K562 (cell line): Measurements from ENCODE around the gene NEUROD4. TPM values are rescaled to one million over a fixed set of nuclear protein-coding genes. Genes with fewer than 3 reads are reported as not detected.

Experiments used
- ATAC-seq: fragments of 200-7000 bp; cut with Tn5 transposase; 3 replicates; pipeline ENCODE4 v1.9.1; 2020; ENCODE audit warnings: moderate library complexity
- BruUV-seq: library from RNA; stranded (reverse); fragments of 400-500 nt; replicated peaks from 2 replicates; lab custom pipeline; 2021; lab: Mats Ljungman, UMichigan
- CTCF ChIA-PET: fragments of 300-600 bp; formaldehyde crosslinking; extraction: SDS; loops from one replicate; lab custom pipeline; 2021; ENCODE audit warnings: low intra/inter-chr PET ratio; lab: Yijun Ruan, JAX
- POLR2A ChIA-PET: fragments of 300-600, 350-650 bp; sonication (Branson Sonifier 250); formaldehyde crosslinking; extraction: SDS; loops from one replicate; lab custom pipeline; 2021; ENCODE audit warnings: antibody characterized with exemption, inconsistent platforms; lab: Yijun Ruan, JAX
- DNase-seq, 4 experiments: peaks; one replicate each; pipeline versions ENCODE4 v3.0.0 to v3.0.0-alpha.2; 2011 to 2018; ENCODE audit warnings: low spot score in 3 of 4, mixed read lengths in 3 of 4; ENCODE audit errors: extremely low read depth in 1 of 4
- FAIRE-seq: peaks from 2 replicates; lab custom pipeline; 2011; peaks lifted over from hg19 to GRCh38; lab: Jason Lieb, UNC
- H2AFZ ChIP-seq: 2 replicates; pipeline ENCODE4 v1.6.0; 2011; ENCODE audit warnings: low read depth, low read length, control low read depth, inconsistent platforms
- H3K27ac ChIP-seq: fragments of 200-600 bp; 3 replicates; pipeline ENCODE4 v1.8.0; 2011; ENCODE audit warnings: low read depth, mild to moderate bottlenecking, control low read depth, inconsistent platforms, low read length, moderate library complexity, mixed read lengths; ENCODE audit errors: extremely low read depth
- H3K27me3 ChIP-seq, 2 experiments: fragments of 300-600 bp in 1 of 2; 2 replicates in 1 of 2; 3 replicates in 1 of 2; pipeline versions ENCODE4 v1.6.0 to v1.8.0; 2011; ENCODE audit warnings: inconsistent platforms in 2 of 2, low read length in 2 of 2, mild to moderate bottlenecking in 1 of 2, mixed read lengths in 1 of 2, moderate library complexity in 1 of 2; ENCODE audit not compliant: control insufficient read depth in 2 of 2, insufficient read depth in 2 of 2
- H3K36me3 ChIP-seq: fragments of 300-600 bp; 3 replicates; pipeline ENCODE4 v1.8.0; 2011; ENCODE audit warnings: mild to moderate bottlenecking, low read length, inconsistent platforms; ENCODE audit not compliant: control insufficient read depth, insufficient read depth
- H3K4me1 ChIP-seq, 2 experiments: fragments of 200-600 bp in 1 of 2; replicated peaks in 1 of 2; 2 replicates in 1 of 2; 3 replicates in 1 of 2; pipeline versions ENCODE4 v1.5.1 to v1.8.0; 2011; ENCODE audit warnings: inconsistent platforms in 2 of 2, low read length in 2 of 2, mild to moderate bottlenecking in 1 of 2, mixed read lengths in 1 of 2, moderate library complexity in 1 of 2; ENCODE audit not compliant: control insufficient read depth in 2 of 2, insufficient read depth in 2 of 2
- H3K4me2 ChIP-seq: 2 replicates; pipeline ENCODE4 v1.6.1; 2011; ENCODE audit warnings: low read length, control low read depth, inconsistent platforms, mixed read lengths; ENCODE audit not compliant: insufficient read depth
- H3K4me3 ChIP-seq: fragments of 200-600 bp; sonication (generic), shearing (Covaris generic); 2 replicates; pipeline ENCODE4 v1.5.1; 2016; ENCODE audit warnings: control low read depth, inconsistent platforms
- H3K79me2 ChIP-seq: fragments of 200-600 bp; 3 replicates; pipeline ENCODE4 v1.8.0; 2011; ENCODE audit warnings: low read length, inconsistent platforms; ENCODE audit not compliant: control insufficient read depth, insufficient read depth
- H3K9ac ChIP-seq, 2 experiments: 2 replicates each; pipeline versions ENCODE4 v1.6.0 to v1.6.1; 2011; ENCODE audit warnings: low read depth in 2 of 2, low read length in 2 of 2, control low read depth in 1 of 2, inconsistent platforms in 1 of 2, mild to moderate bottlenecking in 1 of 2, mixed read lengths in 1 of 2; ENCODE audit not compliant: insufficient read depth in 1 of 2
- H3K9me1 ChIP-seq: one replicate; pipeline ENCODE4 v1.6.0; 2011; ENCODE audit warnings: inconsistent platforms, mild to moderate bottlenecking, low read length, moderate library complexity; ENCODE audit not compliant: control insufficient read depth, insufficient read depth
- H3K9me3 ChIP-seq: replicated peaks from 2 replicates; pipeline ENCODE4 v1.5.1; 2011; ENCODE audit warnings: low read depth, low read length, inconsistent platforms; ENCODE audit not compliant: control insufficient read depth, insufficient read depth
- H4K20me1 ChIP-seq: replicated peaks from 2 replicates; pipeline ENCODE4 v1.6.1; 2011; ENCODE audit warnings: low read length, inconsistent platforms, mixed read lengths; ENCODE audit not compliant: control insufficient read depth, insufficient read depth
- ARHGAP35 ChIP-seq: fragments of 450-650 bp; IDR thresholded peaks from 2 replicates; pipeline ENCODE4 v1.6.1; 2018; ENCODE audit not compliant: partially characterized antibody
- C11orf30 ChIP-seq: fragments of 450-650 bp; IDR thresholded peaks from 2 replicates; pipeline ENCODE4 v1.6.1; 2016; ENCODE audit warnings: low read depth, mild to moderate bottlenecking
- COPS2 ChIP-seq: fragments of 450-650 bp; conservative IDR thresholded peaks from 2 replicates; pipeline ENCODE4 v1.6.1; 2016; ENCODE audit warnings: mild to moderate bottlenecking, moderate library complexity
- DIDO1 ChIP-seq: fragments of 450-650 bp; IDR thresholded peaks from 2 replicates; pipeline ENCODE4 v1.6.1; 2016; ENCODE audit warnings: low read depth, missing biosample characterization, missing genetic modification characterization
- ESRRA ChIP-seq: fragments of 450-650 bp; IDR thresholded peaks from 2 replicates; pipeline ENCODE4 v1.6.1; 2014; ENCODE audit warnings: low read depth, mild to moderate bottlenecking, moderate library complexity, borderline replicate concordance
- FOXJ2 ChIP-seq: fragments of 200-800 bp; sonication (Bioruptor generic); IDR thresholded peaks from 2 replicates; pipeline ENCODE4 v1.6.1; 2016; ENCODE audit warnings: missing genetic modification characterization, missing compliant biosample characterization
- HDAC6 ChIP-seq: IDR thresholded peaks from 2 replicates; pipeline ENCODE4 v1.6.1; 2012; ENCODE audit warnings: low read depth, mild to moderate bottlenecking, control low read depth, inconsistent platforms, low read length, moderate library complexity
- HOXB6 ChIP-seq: fragments of 250-450 bp; sonication (Bioruptor Pico); IDR thresholded peaks from 2 replicates; pipeline ENCODE4 v1.5.1; 2022; ENCODE audit warnings: mild to moderate bottlenecking, borderline replicate concordance
- KLF6 ChIP-seq: fragments of 250-450 bp; sonication (Bioruptor Pico); IDR thresholded peaks from 2 replicates; pipeline ENCODE4 v1.4.0; 2020; ENCODE audit warnings: mild to moderate bottlenecking, moderate library complexity, borderline replicate concordance
- MAFG ChIP-seq: fragments of 450-650 bp; conservative IDR thresholded peaks from 2 replicates; pipeline ENCODE4 v1.6.1; 2016; ENCODE audit warnings: missing genetic modification characterization, missing compliant biosample characterization
- MIER1 ChIP-seq: fragments of 450-650 bp; IDR thresholded peaks from 2 replicates; pipeline ENCODE4 v1.6.1; 2016; ENCODE audit warnings: antibody characterized with exemption, mild to moderate bottlenecking, low read depth
- NELFE ChIP-seq: IDR thresholded peaks from 2 replicates; pipeline ENCODE4 v1.6.1; 2011; ENCODE audit warnings: mild to moderate bottlenecking; ENCODE audit not compliant: insufficient read depth, insufficient read length
- NFE2 ChIP-seq: IDR thresholded peaks from 2 replicates; pipeline ENCODE4 v1.6.1; 2014; ENCODE audit warnings: antibody characterized with exemption, low read depth
- TCF7 ChIP-seq: sonication (generic); IDR thresholded peaks from 2 replicates; pipeline ENCODE4 v1.6.1; 2016; ENCODE audit warnings: antibody characterized with exemption, borderline replicate concordance
- YY1 ChIP-seq, 3 experiments: IDR thresholded peaks; 2 replicates each; pipeline ENCODE4 v1.6.1; 2011; ENCODE audit warnings: low read length in 2 of 3, mild to moderate bottlenecking in 2 of 3, moderate library complexity in 2 of 3, borderline replicate concordance in 1 of 3, control low read depth in 1 of 3, low read depth in 1 of 3; ENCODE audit not compliant: insufficient read depth in 3 of 3, insufficient replicate concordance in 2 of 3, control insufficient read depth in 1 of 3, insufficient read length in 1 of 3; ENCODE audit errors: extremely low read depth in 1 of 3
- ZNF12 ChIP-seq: sonication (generic); formaldehyde crosslinking; IDR thresholded peaks from 2 replicates; pipeline ENCODE4 v1.4.0; 2020; ENCODE audit warnings: mild to moderate bottlenecking, missing genetic modification reagents
- ZNF174 ChIP-seq: fragments of 250-450 bp; sonication (Bioruptor Pico); IDR thresholded peaks from 2 replicates; pipeline ENCODE4 v1.4.0; 2020; ENCODE audit warnings: mild to moderate bottlenecking
- ZNF316 ChIP-seq: fragments of 450-650 bp; IDR thresholded peaks from 2 replicates; pipeline ENCODE4 v1.6.1; 2016
- ZNF780A ChIP-seq: fragments of 250-450 bp; sonication (Bioruptor Pico); IDR thresholded peaks from 2 replicates; pipeline ENCODE4 v1.5.0; 2021; ENCODE audit warnings: mild to moderate bottlenecking
- ZNF785 ChIP-seq: fragments of 250-450 bp; sonication (Bioruptor Pico); IDR thresholded peaks from 2 replicates; pipeline ENCODE4 v1.4.0; 2020; ENCODE audit warnings: mild to moderate bottlenecking
- WGBS: fragments of 100-300 bp; shearing (Covaris generic); methylation state at CpG from one replicate; pipeline ENCODE4 v1.1.6; 2016; ENCODE audit warnings: low coverage, mixed read lengths; ENCODE audit not compliant: insufficient coverage; ENCODE audit errors: missing lambda C conversion rate; 5-methylcytosine and 5-hydroxymethylcytosine counted together
- in situ Hi-C: fragments of 300-500 bp; cut with MboI; formaldehyde crosslinking; loops from 4 replicates; pipeline ENCODE4 v1.15.0; 2018; ENCODE audit warnings: inconsistent platforms, mixed read lengths
- intact Hi-C: fragments of 100-400 bp; cut with micrococcal nuclease; formaldehyde crosslinking; loops from 2 replicates; pipeline ENCODE4 v1.14.2; 2022
- polyA plus RNA-seq, 8 experiments: library from polyadenylated mRNA; depleted of rRNA in 4 of 8; stranded (reverse) in 5 of 8; unstranded in 3 of 8; fragments of >200 nt; fragmentation: Nextera tagmentation in 2 of 8; fragmentation: Illumina TruSeq in 1 of 8; extraction: Ambion mirVana in 2 of 8; extraction: Trizol in 1 of 8; gene quantifications; 2 replicates each; pipeline versions ENCODE4 v1.2.1 to v1.2.3, GENCODE V29; 2011 to 2014; ENCODE audit warnings: inconsistent platforms in 1 of 8, missing spikeins in 1 of 8
- total RNA-seq, 7 experiments: library from RNA; depleted of rRNA in 6 of 7; stranded (reverse); fragments of >200 nt in 6 of 7; fragmentation: Illumina TruSeq in 2 of 7; extraction: Trizol in 2 of 7; gene quantifications; 2 replicates each; pipeline versions ENCODE4 v1.2.1 to v1.2.3, GENCODE V29; 2011 to 2021; ENCODE audit warnings: low replicate concordance in 1 of 7
- TF ChIP-seq, protein P1 (sequence below): fragments of 250-450 bp; sonication (Bioruptor Pico); IDR thresholded peaks from 2 replicates; pipeline ENCODE4 v1.8.0; 2021; ENCODE audit warnings: moderate library complexity, mild to moderate bottlenecking, inconsistent platforms
- TF ChIP-seq, protein P2 (sequence below): sonication (generic); formaldehyde crosslinking; IDR thresholded peaks from 2 replicates; pipeline ENCODE4 v1.8.0; 2022; ENCODE audit warnings: missing genetic modification reagents, mild to moderate bottlenecking, borderline replicate concordance
- TF ChIP-seq, protein P3 (sequence below): fragments of 450-650 bp; conservative IDR thresholded peaks from 2 replicates; pipeline ENCODE4 v1.6.1; 2016; ENCODE audit warnings: missing genetic modification characterization, low read depth, mild to moderate bottlenecking, missing compliant biosample characterization, moderate library complexity

The NEUROD4 gene
- total and polyA plus RNA-seq, 9 of the 15 experiments (the other 6 are each of a cell fraction or from before 2014, with no cell fraction given), result not detected

DNA sequence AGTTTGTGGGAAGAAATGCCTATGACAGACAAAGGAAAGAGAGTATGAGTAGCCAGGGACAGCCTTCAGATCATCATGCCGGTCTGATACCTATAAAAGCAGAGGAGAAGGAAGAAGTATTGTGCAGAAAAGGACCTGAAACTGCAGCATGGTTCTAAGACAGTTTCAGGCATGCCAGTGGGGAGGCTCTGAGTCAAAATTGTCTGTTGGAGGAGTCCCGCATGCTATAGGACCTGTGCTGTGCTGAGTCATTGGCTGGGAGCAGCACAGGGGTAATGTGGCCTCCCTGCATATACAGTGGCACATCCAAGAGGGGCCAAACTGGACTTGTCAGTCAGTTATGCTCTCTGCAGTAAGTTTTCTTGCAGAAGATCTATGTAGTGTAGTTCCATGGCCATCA is 40.7 kb downstream of the NEUROD4 start:
- Histone ChIP-seq H3K36me3 (no peaks in the 10 kb centered on the region), H3K27ac (no peak overlapping the region; the same call in 2 of the 3 replicates), H3K9me1 (no peaks in the 10 kb centered on the region), H3K27me3 (0 out of 5 replicates have a peak, but pooled peaks cover under 1 to 2% of the 10 kb centered on the region in 2 experiments), H3K4me1 (peaks cover 0 to 9% of the 10 kb centered on the region in 2 experiments; a peak in 2 of 5 replicates), H3K9ac (no peak overlapping the region), H4K20me1 (no peaks in the 10 kb centered on the region), H3K79me2 (no peaks in the 10 kb centered on the region), H3K9me3 (no peaks in the 10 kb centered on the region), H3K4me3 (no peak overlapping the region), H2AFZ (peak overlapping the region; percentile 69), H3K4me2 (peak overlapping the region; percentile 30; the same call in 1 of the 2 replicates)
- POLR2A ChIA-PET, result no interaction called here
- no TSS peak for BruUV-seq
- intact Hi-C loops, result no loop called here
- peak; percentile 51 for FAIRE-seq
- CTCF ChIA-PET, result no interaction called here
- in situ Hi-C loops, result loop anchor here (5.0 to 10.0 kb wide), 2 partner anchors 68 to 316 kb away; no protein-coding TSS in a partner anchor
- ATAC-seq, result peak; percentile 90
- 0% methylated on average over 2 of the region's 2 CpGs for WGBS
- DNase-seq, result peak; percentile 12 to 57 (median 38)
- no peak for TF ChIP-seq FOXJ2 (tag)
- no peak for TF ChIP-seq COPS2
- TF ChIP-seq ZNF174 (CRISPR knock-in tag), result no peak
- TF ChIP-seq KLF6 (CRISPR knock-in tag), result no peak
- TF ChIP-seq HDAC6, result no peak
- TF ChIP-seq ZNF12, result no peak
- TF ChIP-seq, protein P1, sequence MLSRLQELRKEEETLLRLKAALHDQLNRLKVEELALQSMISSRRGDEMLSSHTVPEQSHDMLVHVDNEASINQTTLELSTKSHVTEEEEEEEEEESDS, result no peak
- TF ChIP-seq YY1 (IDR thresholded peaks at IDR 0.05; ENCODE audit: borderline replicate concordance in 1 of 3, control insufficient read depth in 1 of 3, extremely low read depth in 1 of 3, insufficient read depth in 3 of 3, insufficient read length in 1 of 3, insufficient replicate concordance in 2 of 3, low read depth in 1 of 3, low read length in 2 of 3), result no peak
- no peak for TF ChIP-seq DIDO1 (tag)
- no peak for TF ChIP-seq HOXB6 (CRISPR knock-in tag)
- no peak for TF ChIP-seq TCF7
- peak; percentile 79 for TF ChIP-seq MAFG
- TF ChIP-seq MIER1, result no peak
- peak; percentile 57; the same call in 1 of the 2 replicates for TF ChIP-seq ZNF316
- TF ChIP-seq NELFE, result no peak
- TF ChIP-seq, protein P2, sequence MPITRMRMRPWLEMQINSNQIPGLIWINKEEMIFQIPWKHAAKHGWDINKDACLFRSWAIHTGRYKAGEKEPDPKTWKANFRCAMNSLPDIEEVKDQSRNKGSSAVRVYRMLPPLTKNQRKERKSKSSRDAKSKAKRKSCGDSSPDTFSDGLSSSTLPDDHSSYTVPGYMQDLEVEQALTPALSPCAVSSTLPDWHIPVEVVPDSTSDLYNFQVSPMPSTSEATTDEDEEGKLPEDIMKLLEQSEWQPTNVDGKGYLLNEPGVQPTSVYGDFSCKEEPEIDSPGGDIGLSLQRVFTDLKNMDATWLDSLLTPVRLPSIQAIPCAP (CRISPR knock-in tag), result no peak
- TF ChIP-seq ZNF785, result no peak
- TF ChIP-seq, protein P3, sequence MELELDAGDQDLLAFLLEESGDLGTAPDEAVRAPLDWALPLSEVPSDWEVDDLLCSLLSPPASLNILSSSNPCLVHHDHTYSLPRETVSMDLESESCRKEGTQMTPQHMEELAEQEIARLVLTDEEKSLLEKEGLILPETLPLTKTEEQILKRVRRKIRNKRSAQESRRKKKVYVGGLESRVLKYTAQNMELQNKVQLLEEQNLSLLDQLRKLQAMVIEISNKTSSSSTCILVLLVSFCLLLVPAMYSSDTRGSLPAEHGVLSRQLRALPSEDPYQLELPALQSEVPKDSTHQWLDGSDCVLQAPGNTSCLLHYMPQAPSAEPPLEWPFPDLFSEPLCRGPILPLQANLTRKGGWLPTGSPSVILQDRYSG (tag), result no peak
- TF ChIP-seq ZNF780A (CRISPR knock-in tag), result no peak
- no peak for TF ChIP-seq ARHGAP35
- no peak for TF ChIP-seq ESRRA
- TF ChIP-seq C11orf30, result peak; percentile 68
- TF ChIP-seq NFE2, result peak; percentile 90
